HepG2 (cell line): ENCODE measurements around the gene KCNH6. TPM values are rescaled to one million over a fixed set of nuclear protein-coding genes. Genes with fewer than 3 reads are reported as not detected.

ENCODE experiments used
- ARID3A ChIP-seq: IDR thresholded peaks from 2 replicates; pipeline ENCODE4 v1.6.1; 2012; ENCODE audit warnings: low read depth, low read length, improper control_type of control experiment
- EHMT2 ChIP-seq: fragments of 200-600 bp; sonication (generic); IDR thresholded peaks from 2 replicates; pipeline ENCODE4 v1.7.0; 2017; ENCODE audit warnings: antibody characterized with exemption, low read depth, low read length, borderline replicate concordance
- FOSL1 ChIP-seq: sonication (generic); formaldehyde crosslinking; IDR thresholded peaks from 2 replicates; pipeline ENCODE4 v1.9.0; 2021; ENCODE audit warnings: missing genetic modification reagents, borderline replicate concordance
- IRF1 ChIP-seq: sonication (generic); formaldehyde crosslinking; IDR thresholded peaks from 2 replicates; pipeline ENCODE4 v1.4.0; 2020; ENCODE audit warnings: low read depth, mild to moderate bottlenecking, missing genetic modification reagents
- KLF13 ChIP-seq: sonication (generic); formaldehyde crosslinking; IDR thresholded peaks from 2 replicates; pipeline ENCODE4 v1.4.0; 2020; ENCODE audit warnings: mild to moderate bottlenecking, missing genetic modification reagents
- MTA1 ChIP-seq: sonication (generic); formaldehyde crosslinking; IDR thresholded peaks from 2 replicates; pipeline ENCODE4 v1.4.0; 2020; ENCODE audit warnings: missing genetic modification reagents, mild to moderate bottlenecking, borderline replicate concordance
- NR2F2 ChIP-seq: IDR thresholded peaks from 2 replicates; pipeline ENCODE4 v1.6.1; 2012; ENCODE audit warnings: low read depth, inconsistent platforms, borderline replicate concordance
- SOX5 ChIP-seq: IDR thresholded peaks from 2 replicates; pipeline ENCODE4 v1.6.1; 2016; ENCODE audit warnings: borderline replicate concordance
- ZBTB20 ChIP-seq: sonication (generic); formaldehyde crosslinking; IDR thresholded peaks from 2 replicates; pipeline ENCODE4 v1.8.1; 2023; ENCODE audit warnings: missing genetic modification reagents, low read depth, mild to moderate bottlenecking, borderline replicate concordance
- ZNF382 ChIP-seq: sonication (generic); formaldehyde crosslinking; IDR thresholded peaks from 2 replicates; pipeline ENCODE4 v1.5.0; 2020; ENCODE audit warnings: missing genetic modification reagents, mild to moderate bottlenecking, borderline replicate concordance
- ZNF770 ChIP-seq: sonication (generic); formaldehyde crosslinking; IDR thresholded peaks from 2 replicates; pipeline ENCODE4 v1.5.0; 2020; ENCODE audit warnings: mild to moderate bottlenecking, missing genetic modification reagents
- polyA plus RNA-seq, 8 experiments: library from polyadenylated mRNA; depleted of rRNA in 3 of 8; stranded (reverse) in 7 of 8; unstranded in 1 of 8; fragments of >200 nt; fragmentation: Illumina TruSeq in 4 of 8; extraction: Trizol in 4 of 8; gene quantifications; 2 replicates each; pipeline versions ENCODE4 v1.2.1 to v1.2.3, GENCODE V29; 2011 to 2016; ENCODE audit warnings: low read depth in 4 of 8, missing spikeins in 1 of 8, mixed read lengths in 1 of 8; ENCODE audit not compliant: insufficient read depth in 1 of 8
- total RNA-seq, 5 experiments: library from RNA; depleted of rRNA; stranded (reverse); fragments of >200 nt; fragmentation: Illumina TruSeq; extraction: Trizol; gene quantifications; 2 replicates each; pipeline ENCODE4 v1.2.3, GENCODE V29; 2016; ENCODE audit warnings: low read depth in 1 of 5
- TF ChIP-seq, protein P1 (sequence below): IDR thresholded peaks from 2 replicates; pipeline ENCODE4 v1.6.1; 2016; ENCODE audit warnings: low read depth, missing genetic modification reagents, missing compliant biosample characterization
- TF ChIP-seq, protein P2 (sequence below): sonication (generic); formaldehyde crosslinking; IDR thresholded peaks from 2 replicates; pipeline ENCODE4 v1.8.0; 2022; ENCODE audit warnings: mild to moderate bottlenecking, missing genetic modification reagents, borderline replicate concordance
- TF ChIP-seq, protein P3 (sequence below): sonication (generic); formaldehyde crosslinking; IDR thresholded peaks from 2 replicates; pipeline ENCODE4 v1.4.0; 2020; ENCODE audit warnings: missing genetic modification reagents
- TF ChIP-seq, protein P4 (sequence below): sonication (generic); formaldehyde crosslinking; IDR thresholded peaks from 2 replicates; pipeline ENCODE4 v1.8.1; 2023; ENCODE audit warnings: missing genetic modification reagents, mild to moderate bottlenecking, borderline replicate concordance

KCNH6 gene
- total and polyA plus RNA-seq, 2 of the 13 experiments (the other 11 are each of a cell fraction or from before 2014, with no cell fraction given): 0.05 to 0.18 TPM

DNA sequence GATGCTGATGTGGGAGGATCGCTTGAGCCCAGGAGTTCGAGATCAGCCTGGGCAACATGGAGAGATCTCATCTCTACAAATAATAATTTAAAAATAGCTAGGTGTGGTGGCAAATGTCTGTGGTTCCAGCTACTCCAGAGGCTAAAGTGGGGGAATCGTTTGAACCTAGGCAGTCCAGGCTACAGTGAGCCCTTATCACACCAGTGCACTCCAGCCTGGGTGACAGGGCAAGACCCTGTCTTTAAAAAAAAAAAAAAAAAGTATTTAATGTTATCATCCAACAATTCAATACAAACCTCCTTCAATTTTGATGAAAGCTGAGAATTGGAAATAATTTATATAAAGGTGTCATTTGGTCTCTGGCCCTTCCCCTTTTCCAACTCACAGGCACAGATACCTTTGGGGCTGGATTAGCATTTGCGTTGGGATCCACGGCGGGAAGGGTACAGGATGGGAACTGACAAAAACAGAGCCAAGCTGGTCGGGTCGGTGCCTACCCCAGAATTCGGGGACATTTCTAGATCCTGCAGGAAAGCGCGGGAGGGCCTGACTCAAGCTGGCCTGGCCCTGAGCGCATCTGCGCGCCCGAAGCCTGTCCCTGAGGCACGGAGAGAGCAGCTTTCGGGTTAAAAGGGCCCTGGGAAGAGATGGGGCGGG is 26.3 kb downstream of the KCNH6 start (continued):
- TF ChIP-seq, protein P1, sequence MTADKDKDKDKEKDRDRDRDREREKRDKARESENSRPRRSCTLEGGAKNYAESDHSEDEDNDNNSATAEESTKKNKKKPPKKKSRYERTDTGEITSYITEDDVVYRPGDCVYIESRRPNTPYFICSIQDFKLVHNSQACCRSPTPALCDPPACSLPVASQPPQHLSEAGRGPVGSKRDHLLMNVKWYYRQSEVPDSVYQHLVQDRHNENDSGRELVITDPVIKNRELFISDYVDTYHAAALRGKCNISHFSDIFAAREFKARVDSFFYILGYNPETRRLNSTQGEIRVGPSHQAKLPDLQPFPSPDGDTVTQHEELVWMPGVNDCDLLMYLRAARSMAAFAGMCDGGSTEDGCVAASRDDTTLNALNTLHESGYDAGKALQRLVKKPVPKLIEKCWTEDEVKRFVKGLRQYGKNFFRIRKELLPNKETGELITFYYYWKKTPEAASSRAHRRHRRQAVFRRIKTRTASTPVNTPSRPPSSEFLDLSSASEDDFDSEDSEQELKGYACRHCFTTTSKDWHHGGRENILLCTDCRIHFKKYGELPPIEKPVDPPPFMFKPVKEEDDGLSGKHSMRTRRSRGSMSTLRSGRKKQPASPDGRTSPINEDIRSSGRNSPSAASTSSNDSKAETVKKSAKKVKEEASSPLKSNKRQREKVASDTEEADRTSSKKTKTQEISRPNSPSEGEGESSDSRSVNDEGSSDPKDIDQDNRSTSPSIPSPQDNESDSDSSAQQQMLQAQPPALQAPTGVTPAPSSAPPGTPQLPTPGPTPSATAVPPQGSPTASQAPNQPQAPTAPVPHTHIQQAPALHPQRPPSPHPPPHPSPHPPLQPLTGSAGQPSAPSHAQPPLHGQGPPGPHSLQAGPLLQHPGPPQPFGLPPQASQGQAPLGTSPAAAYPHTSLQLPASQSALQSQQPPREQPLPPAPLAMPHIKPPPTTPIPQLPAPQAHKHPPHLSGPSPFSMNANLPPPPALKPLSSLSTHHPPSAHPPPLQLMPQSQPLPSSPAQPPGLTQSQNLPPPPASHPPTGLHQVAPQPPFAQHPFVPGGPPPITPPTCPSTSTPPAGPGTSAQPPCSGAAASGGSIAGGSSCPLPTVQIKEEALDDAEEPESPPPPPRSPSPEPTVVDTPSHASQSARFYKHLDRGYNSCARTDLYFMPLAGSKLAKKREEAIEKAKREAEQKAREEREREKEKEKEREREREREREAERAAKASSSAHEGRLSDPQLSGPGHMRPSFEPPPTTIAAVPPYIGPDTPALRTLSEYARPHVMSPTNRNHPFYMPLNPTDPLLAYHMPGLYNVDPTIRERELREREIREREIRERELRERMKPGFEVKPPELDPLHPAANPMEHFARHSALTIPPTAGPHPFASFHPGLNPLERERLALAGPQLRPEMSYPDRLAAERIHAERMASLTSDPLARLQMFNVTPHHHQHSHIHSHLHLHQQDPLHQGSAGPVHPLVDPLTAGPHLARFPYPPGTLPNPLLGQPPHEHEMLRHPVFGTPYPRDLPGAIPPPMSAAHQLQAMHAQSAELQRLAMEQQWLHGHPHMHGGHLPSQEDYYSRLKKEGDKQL: no peak
- TF ChIP-seq SOX5 (CRISPR knock-in tag) (no peak), ZNF770 (CRISPR knock-in tag) (no peak), MTA1 (no peak), ZBTB20 (CRISPR knock-in tag) (0 out of 2 replicates have a peak, but pooled peaks have one; percentile 37), EHMT2 (no peak), ZNF382 (CRISPR knock-in tag) (no peak), NR2F2 (no peak), IRF1 (no peak), FOSL1 (CRISPR knock-in tag) (no peak), ARID3A (no peak), KLF13 (CRISPR knock-in tag) (no peak)
- TF ChIP-seq, protein P2, sequence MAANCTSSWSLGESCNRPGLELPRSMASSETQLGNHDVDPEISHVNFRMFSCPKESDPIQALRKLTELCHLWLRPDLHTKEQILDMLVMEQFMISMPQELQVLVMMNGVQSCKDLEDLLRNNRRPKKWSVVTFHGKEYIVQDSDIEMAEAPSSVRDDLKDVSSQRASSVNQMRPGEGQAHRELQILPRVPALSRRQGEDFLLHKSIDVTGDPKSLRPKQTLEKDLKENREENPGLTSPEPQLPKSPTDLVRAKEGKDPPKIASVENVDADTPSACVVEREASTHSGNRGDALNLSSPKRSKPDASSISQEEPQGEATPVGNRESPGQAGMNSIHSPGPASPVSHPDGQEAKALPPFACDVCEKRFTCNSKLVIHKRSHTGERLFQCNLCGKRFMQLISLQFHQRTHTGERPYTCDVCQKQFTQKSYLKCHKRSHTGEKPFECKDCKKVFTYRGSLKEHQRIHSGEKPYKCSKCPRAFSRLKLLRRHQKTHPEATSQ (CRISPR knock-in tag): no peak
- TF ChIP-seq, protein P3, sequence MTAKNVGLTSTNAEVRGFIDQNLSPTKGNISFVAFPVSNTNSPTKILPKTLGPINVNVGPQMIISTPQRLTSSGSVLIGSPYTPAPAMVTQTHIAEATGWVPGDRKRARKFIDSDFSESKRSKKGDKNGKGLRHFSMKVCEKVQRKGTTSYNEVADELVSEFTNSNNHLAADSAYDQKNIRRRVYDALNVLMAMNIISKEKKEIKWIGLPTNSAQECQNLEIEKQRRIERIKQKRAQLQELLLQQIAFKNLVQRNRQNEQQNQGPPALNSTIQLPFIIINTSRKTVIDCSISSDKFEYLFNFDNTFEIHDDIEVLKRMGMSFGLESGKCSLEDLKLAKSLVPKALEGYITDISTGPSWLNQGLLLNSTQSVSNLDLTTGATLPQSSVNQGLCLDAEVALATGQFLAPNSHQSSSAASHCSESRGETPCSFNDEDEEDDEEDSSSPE (CRISPR knock-in tag): peak; percentile 48; the same call in 1 of the 2 replicates
- TF ChIP-seq, protein P4, sequence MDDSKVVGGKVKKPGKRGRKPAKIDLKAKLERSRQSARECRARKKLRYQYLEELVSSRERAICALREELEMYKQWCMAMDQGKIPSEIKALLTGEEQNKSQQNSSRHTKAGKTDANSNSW (CRISPR knock-in tag): peak; percentile 77; the same call in 1 of the 2 replicates
